ENCODE results near the gene ARHGAP10.

DNA sequence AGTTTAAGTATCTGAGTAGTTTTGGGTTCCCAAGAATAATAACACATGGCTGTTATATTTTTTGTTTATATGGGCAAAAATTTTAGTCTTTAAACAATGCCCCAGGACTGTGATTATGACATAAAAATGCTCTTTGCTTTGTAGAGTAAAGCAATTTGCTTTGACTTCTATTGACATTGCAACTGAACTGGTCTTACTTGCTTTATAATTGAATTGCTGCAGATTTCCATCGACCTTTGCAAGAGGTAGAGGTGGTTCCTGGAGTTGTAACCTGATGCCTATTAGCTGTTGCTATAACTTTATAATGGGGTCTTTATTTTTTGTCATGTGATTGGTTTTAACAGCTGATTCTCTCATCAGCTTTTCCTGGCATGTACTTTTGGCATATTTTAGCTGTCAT is 302.9 kb downstream of the ARHGAP10 start:
- TF ChIP-seq, protein P1, sequence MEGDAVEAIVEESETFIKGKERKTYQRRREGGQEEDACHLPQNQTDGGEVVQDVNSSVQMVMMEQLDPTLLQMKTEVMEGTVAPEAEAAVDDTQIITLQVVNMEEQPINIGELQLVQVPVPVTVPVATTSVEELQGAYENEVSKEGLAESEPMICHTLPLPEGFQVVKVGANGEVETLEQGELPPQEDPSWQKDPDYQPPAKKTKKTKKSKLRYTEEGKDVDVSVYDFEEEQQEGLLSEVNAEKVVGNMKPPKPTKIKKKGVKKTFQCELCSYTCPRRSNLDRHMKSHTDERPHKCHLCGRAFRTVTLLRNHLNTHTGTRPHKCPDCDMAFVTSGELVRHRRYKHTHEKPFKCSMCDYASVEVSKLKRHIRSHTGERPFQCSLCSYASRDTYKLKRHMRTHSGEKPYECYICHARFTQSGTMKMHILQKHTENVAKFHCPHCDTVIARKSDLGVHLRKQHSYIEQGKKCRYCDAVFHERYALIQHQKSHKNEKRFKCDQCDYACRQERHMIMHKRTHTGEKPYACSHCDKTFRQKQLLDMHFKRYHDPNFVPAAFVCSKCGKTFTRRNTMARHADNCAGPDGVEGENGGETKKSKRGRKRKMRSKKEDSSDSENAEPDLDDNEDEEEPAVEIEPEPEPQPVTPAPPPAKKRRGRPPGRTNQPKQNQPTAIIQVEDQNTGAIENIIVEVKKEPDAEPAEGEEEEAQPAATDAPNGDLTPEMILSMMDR (IDR thresholded peaks at IDR 0.05; ENCODE audit: low read depth, low read length, poor library complexity, severe bottlenecking): no peak
- TF ChIP-seq EZH2phosphoT487 (IDR thresholded peaks at IDR 0.05; ENCODE audit: borderline replicate concordance, low read length): no peak
